GM18519 (cell line): ENCODE data around the gene EXOC3L4.

ENCODE experiments used
- ATAC-seq: cut with Tn5 transposase; IDR thresholded peaks from one replicate; pipeline ENCODE4 v1.9.1; 2021; ENCODE audit warnings: mild to moderate bottlenecking, moderate library complexity; ENCODE audit not compliant: unreplicated experiment, low FRiP score

EXOC3L4 gene

DNA sequence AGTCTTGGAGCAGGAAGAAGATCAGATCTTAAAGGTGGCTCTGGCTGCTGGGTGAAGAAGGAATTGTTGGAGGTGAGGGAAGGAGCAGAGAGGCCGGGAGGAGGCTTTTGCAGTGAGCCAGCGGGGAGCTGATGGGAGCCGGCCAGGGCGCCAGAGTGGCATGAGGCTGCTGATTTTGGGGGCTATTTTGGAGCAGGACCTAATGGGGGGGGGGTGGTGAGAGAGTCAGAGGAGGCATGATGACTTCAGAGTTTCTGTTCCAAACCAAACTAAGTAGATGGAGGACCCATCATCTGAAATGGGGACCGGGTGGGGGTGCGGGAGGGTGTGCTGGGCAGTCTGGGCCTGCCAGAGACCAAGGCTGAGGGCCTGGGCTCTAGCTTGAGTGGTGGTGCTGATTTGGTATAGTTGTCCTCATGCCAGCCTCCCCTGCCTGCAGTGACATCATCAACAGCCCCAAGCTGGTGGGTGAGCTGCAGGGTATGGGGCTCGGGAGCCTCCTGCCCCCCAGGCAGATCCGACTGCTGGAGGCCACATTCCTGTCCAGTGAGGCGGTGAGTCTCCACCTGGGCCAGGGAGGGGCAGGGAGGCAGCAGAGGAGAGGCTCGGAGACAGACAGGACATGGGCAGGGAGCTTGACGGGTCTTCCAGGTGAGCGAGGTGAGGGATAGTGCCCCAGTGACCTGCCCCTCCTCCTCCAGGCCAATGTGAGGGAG lies 34.9 kb downstream of the EXOC3L4 start:
- ATAC-seq, result no peak

DNA sequence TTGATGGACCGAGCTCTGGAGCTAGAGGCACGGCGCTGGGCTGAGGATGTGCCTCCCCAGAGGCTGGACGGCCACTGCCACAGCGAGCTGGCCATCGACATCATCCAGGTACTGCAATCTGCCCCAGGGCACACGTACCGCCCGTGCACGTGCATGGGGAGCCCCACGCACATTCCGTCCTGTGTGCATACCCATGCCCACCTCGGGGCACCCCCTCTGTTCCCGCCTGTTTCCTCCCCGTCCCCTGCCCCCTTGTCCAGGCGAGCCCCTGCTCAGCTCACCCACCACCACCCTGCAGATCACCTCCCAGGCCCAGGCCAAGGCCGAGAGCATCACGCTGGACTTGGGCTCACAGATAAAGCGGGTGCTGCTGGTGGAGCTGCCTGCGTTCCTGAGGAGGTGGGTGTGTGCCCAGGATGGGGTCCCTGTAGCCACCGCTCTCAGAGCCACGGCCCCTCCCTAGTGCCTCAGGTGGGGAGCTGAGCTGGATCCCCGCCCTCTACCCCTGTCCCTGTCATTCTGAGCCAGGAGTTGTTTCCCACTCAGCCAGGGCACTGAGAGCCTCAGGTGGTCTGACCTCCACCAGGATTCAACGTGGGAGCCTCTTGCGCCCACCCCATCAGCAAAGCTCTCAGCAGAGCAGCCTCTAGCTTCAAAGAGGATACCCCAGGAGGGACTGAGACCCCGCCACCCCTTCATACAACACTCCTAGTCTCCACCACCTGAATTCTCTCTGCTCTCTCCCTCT lies 35.7 kb downstream of the EXOC3L4 start:
- ATAC-seq, result no peak

DNA sequence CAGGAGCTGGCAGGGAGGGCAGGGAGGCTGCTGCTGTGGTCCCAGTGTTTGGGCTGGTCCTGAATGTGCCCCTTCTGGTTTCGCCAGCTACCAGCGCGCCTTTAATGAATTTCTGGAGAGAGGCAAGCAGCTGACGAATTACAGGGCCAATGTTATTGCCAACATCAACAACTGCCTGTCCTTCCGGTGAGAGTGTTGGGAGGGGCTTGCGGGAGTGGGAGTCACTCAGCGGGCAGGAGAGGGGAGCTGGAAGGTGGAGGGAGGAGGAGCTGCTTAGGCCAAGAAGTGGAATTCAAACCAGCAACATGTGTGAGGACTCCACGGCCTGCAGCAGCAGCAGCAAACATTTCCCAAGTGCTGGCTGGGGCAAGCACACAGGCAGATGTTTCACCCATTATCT lies 36.4 kb downstream of the EXOC3L4 start:
- no peak for ATAC-seq

DNA sequence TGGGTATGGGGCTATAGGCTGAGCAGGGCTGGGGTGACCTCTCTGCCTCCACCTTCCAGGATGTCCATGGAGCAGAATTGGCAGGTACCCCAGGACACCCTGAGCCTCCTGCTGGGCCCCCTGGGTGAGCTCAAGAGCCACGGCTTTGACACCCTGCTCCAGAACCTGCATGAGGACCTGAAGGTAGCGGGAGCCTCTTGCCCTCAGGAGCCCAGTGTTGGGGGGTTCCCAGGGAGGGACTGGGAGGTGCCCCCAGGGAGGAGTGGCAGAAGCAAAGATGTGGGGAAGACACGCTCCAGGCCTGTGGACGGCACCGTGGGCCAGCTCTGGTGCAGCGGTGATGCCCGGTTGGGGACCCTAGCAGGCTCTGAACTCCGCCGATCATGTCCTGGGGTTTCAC lies 37.1 kb downstream of the EXOC3L4 start:
- ATAC-seq, result no peak

DNA sequence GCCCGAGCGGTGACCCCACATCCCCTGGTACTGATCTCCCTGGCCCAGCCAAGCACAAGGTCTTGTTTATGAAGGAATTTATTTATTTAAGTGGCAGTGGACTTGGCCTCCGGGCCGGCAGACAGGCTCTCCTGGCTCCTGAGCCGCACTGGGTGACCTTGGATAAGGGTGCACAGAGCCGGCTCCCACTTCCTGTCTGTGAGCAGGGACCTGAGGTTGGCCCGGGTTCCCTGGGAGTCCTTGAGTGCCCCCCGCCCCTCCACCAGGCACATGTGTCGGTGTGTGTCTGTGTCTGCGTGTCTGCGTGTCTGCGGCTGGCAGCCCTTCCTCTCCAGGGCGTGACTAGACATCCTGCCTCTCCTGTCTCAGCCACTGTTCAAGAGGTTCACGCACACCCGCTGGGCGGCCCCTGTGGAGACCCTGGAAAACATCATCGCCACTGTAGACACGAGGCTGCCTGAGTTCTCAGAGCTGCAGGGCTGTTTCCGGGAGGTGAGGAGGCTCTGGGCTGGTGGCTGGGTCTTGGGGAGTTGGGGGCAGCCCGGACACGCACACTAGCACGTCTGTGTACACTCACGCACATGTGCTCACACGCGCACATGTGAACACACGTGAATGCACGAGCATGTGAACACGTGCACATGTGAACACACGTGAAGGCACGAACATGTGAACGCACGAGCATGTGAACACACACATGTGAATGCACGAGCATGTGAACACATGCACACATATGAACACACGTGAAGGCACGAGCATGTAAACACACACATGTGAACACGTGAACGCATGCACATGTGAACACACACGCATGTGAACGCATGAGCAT lies 38.1 kb downstream of the EXOC3L4 start:
- ATAC-seq, result no peak

DNA sequence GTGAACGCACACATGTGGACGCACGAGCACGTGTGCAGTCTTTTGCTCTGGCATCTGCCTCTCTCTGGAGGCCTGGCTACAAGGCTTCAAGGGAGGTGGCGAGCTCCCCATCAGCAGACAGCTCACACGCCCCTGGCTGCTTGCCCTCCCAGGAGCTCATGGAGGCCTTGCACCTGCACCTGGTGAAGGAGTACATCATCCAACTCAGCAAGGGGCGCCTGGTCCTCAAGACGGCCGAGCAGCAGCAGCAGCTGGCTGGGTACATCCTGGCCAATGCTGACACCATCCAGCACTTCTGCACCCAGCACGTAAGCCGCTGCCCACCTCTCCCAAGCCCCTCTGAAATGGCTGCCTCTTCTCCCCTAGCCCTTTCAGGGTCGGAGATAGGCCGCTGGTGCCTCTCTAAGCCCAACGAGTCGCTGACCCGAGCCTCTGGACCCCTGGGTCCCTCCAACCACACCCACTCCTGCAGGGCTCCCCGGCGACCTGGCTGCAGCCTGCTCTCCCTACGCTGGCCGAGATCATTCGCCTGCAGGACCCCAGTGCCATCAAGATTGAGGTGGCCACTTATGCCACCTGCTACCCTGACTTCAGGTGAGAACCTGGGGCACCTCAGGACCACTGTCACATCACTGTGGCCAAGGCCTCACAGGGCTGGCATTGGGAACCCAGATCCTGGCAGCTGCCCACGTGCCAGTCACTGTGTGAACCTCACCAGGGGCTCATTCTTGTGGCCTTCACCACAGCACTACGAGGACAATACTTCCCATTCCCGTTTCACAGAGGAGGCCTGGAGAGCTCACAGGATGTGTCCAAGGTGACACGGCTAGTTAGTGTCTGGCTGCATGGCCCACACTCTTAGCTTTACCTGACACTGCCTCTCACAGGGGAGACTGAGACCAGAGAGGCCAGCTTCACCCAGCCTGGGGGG lies 39.0 kb downstream of the EXOC3L4 start:
- no peak for ATAC-seq

DNA sequence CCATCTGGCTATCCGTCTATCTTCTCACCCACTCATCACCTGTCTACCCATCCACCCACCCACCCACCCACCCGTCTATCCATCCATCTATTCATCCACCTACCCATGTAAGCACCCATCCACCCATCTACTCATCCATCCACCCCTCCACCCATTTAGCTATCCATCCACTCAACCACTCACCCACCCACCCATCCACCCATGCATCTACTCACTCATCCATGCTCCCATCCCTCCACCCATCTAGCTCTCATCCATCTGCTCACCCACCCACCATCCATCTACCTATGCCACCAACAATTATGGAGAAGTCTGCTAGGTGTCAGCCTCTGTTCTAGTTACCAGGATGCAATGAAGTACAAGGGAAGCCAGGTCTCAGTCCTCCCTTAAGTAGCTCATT lies 39.9 kb downstream of the EXOC3L4 start:
- ATAC-seq, result no peak

DNA sequence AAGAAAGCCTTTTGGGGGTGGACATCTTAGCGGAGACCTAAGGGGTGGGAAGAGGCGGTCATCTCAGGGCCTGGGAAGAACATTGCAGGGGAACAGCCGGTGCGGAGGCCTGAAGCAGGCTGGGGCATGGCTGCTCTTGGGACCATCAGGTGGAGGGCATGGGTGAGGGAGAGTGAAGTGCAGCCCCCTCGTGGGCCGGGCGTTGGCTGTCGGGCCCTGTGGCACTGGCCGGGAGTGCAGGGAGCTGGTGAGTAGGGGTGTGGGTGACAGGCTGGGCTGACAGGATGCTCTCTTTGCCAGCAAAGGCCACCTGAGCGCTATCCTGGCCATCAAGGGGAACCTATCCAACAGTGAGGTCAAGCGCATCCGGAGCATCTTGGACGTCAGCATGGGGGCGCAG lies 40.4 kb downstream of the EXOC3L4 start:
- ATAC-seq, result no peak

DNA sequence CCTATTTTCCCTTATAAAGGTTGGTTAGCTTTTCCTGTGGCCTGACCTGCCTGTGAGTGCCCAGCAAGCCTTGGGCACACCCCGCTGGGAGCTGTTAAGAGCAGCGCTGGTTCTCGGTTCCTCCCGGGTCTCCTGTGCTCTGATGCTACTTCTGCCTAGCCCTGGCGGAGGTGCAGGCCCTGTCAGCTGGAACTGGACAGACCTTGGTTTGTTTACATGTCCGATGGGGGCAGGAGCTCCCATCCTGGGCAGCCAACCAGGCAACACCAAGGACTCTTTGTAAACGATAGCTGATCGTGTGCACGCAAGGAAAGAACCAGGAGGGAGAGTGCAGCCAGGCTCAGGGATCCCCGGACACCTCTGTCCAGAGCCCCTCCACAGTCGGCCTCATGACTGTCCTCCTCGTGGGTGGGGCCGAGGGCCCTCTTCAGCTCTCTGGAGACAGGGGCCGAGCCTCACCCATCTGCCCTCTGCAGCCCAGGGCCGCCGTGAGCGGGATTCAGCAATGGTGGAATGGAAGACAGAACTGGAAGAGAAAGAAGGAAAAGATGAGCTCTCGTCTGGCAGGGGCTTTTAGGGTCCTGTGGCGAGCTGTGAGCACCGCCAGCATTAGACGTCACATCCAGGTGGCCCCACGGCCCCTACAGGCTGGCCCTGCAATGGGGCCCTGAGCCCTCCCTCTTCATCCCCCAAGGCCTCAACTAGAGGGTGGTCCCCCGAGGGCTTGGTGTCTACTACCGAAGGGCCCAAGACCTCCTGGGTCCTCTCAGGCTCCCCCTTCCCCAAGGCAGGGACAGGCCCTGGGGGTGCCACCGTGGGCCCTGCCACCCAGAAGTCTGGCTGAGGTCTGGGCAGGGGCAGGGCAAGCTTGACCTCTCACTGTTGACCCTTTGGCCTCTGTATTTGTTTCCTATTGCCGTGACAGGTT lies 41.1 kb downstream of the EXOC3L4 start:
- no peak for ATAC-seq

DNA sequence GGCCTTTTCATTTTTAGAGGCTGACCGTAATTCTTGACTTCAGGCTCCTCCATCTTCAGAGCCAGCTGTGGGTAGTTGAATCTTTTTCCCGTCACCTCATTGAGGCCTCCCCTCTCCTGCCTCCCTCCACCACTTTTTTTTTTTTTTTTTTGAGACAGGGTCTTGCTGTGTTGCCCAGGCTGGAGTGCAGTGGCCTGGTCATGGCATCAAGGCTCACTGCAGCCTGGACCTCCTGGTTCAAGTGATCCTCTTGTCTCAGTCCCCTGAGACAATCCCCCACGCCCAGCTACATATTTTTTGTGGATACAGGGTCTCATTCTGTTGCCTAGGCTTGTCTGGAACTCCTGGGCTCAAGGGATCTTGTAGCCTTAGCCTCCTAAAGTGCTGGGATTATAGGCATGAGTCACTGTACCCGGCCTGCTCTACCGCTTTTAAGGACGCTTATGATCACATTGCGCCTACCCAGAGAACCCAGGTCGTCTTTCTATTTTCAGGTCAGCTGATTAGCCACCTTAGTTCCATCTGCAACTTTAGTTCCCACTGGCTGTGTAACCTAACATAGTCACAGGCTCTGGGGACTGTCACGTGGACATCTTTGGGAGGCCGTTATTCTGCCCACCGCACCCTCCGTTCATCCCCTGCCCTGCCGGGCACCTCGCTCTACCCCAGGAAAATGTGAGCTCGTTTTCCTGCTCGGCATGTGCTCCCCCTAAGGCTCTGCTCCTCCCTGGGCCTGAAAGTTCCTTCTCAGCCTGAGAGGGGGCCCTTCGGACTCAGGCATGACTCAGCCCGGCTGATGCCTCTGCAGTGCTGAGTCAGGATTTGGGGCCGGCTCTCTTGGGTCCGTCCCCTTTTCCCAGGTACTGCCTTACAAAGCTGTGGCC lies 42.1 kb downstream of the EXOC3L4 start:
- no peak for ATAC-seq

DNA sequence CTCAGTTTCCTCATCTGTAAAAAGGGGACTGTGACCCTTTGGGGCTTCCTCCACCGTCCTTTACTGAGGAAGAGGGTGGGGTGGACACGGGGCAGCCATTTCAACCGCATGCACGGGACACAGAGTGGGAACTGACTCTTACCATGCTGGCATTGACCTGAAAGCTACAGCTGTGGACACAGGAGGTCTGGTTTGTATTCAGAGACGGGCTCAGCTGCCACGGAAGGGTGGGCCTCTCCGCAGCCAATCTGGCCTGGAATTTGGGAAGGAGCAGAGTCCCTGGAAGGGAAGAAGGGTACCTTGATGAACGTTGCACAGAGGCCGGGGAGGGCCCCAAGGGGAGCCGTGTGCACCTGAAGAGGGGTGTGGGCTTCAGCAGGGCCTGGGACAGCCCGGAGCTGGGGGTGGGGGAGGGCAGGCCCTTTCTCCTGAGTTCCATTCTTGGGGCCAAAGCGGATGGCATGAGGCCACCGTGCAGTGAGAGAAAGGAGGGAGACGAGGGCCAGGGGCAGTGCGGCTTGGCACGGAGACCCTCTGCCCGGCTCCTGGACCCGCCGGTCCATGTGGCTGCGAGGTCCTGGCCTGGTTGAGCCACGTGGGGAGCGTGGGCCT lies 43.3 kb downstream of the EXOC3L4 start:
- ATAC-seq, result no peak

DNA sequence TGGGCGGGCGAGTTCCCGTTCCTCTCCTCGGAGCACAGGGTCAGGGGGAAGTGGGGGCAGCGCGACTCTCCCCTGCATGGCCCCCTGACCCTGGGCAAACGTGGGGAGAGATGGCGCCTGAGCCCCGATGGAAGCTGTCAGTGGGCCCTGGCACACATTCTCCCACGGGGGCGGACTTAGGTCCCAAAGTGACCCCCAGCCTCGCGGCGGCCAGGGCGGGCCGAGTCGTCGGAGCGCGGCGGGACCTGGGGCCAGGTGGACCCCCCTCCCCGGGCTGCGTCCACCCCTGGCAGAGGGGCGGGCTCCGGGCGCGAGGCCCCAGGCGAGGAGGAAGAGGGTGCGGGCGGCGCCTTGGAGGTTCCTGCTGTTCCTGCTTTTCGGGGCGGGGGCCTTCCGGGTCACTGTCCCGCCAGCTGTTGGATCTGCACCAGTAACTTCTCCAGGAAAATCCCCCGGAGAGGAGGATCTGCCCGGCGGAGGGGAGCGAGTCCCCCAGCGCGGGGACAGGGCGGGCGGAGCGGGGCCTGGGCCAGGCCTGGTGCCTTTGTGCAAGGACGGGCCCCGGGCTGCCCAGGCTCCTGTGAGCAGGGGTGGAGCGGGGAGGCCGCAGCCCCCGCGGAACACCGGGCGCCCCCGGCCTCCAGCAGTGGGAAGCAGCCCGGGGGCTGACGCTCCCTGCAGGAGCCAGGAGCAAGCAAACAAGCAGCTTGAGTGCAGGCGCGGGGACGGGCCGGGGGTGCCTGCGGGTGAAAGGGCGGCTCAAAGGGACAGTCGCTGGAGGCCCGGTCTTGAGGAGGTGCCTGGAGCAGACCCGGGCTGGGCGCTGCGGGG lies 44.0 kb downstream of the EXOC3L4 start:
- no peak for ATAC-seq

DNA sequence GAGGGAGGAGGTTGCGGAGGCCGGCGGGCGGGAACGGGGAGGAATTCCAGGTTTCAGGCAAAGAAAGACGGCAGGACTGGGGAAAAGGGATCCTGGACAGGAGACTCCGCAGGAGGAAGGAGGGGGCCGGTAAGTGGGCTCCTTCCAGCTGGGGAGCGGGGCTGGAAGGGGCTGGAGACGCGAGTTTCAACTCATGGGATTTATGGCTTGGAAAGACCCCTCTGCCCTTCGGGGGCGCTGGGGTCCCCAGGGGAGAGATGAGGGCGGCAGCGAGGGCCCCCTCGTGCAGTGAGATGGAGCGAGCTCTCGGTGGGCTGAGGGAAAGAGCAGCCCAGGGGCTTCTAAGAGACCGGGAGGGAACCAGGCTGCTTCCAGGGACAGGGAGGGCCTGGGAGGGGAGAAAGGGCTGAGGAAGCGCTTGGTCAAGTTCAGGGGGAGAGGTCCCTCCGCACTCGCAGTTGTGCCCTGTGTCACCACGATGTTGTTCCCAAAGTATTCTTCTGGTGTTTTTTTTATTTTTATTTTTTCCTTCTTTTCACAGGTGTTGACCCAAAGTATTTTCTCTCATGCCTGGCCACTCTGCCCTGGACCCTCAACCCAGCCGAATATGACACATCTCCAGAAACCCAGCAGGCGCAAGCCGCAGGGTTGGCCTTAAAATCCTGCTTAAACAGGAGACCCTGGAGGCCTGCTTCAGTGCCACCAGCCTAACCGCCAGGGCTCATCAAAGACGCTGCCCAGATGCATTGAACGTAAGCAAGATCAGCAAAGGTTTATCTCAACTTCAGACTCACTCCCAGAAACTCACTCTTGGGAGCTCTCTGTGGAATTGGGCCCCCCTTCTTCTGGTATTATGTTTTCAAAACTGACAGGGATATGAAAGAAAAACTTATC lies 44.9 kb downstream of the EXOC3L4 start:
- ATAC-seq, result no peak

DNA sequence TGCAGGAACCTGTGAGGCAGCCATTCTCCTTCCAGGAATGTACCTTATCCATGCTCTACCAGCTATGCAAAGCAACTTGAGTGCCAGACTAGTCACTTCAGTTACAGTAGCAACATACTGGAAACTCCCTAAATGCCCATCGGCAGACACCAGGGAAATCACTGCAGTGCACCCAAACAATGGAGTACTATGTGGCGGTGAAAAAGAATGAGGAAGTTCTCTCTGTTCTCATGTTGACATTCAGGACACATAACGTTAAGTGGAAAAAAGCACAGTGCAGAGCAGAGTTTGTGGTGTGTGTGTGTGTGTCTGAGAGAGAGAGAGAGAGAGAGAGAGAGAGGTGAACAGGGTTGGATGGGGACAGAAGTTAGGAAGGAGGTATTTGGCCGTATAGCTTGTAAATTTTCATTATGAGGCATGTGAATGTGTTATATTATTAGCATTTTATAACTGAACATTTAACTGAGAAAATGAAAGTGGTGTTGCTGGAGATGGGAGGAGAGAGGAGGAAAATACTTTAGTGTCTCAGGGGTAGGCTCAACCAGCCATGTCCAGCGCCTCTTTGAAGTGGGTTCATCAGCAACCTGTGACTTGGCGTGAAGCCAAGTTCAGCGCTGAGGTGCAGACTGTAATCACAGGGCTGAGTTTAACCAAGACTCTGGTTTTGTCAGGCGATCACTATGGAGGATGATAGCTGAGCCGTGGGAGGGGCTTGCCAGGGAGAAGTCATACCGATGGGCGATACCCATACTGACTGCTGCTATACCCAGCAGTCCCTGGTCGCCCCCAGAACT lies 46.0 kb downstream of the EXOC3L4 start:
- ATAC-seq, result no peak

DNA sequence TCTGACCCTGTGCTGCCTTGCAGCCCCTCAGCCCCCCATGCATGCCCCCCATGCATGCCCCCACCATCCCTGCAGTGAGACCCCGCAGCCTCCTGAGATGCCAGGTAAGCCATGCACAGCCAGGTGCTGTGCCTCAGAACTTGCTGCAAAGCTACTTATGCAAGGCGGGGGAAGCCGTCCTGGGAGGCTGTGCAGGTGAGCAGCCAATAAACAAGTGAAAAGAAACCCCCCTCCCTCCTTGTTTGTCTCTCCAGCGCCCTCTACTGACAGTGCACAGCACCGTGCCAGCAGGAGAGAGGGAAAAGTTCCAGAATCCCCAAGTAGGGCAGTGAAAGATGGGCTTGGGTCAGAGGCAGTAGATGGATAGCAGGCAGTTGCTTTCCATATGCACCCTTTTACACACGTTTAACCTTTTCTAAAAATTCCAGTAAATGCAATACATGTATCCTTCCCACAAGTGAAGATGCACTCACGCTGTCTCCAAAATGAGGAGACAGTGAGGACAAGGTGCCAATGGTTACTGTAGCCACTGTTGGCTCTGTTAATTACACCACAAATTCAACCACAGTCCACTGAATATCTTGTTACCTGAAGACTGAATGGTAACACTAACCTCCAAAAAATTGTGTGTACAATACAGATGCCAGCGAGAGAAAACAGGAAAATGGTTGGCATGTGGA lies 46.7 kb downstream of the EXOC3L4 start:
- ATAC-seq, result no peak
